Liver (tissue), 9 donors: Measurements from ENCODE around the gene FTO. TPM values are rescaled to one million over a fixed set of nuclear protein-coding genes. Genes with fewer than 3 reads are reported as not detected.
A peak's percentile ranks its signal among the peaks of the same experiment; 100 is the strongest.

Source experiments
- DNase-seq: peaks from one replicate; pipeline ENCODE4 v3.0.0-alpha.2; 2017; ENCODE audit warnings: low spot score
- H3K27ac ChIP-seq, 2 donors: one replicate each; pipeline ENCODE4 v1.7.0; 2013; ENCODE audit warnings: inconsistent platforms in 2 of 2, low read length in 2 of 2, control low read depth in 1 of 2, low read depth in 1 of 2, mild to moderate bottlenecking in 1 of 2
- H3K27me3 ChIP-seq, 4 donors: one replicate each; pipeline versions ENCODE4 v1.6.1 to v1.7.0; 2013; ENCODE audit warnings: low read length in 3 of 4, inconsistent platforms in 1 of 4, mild to moderate bottlenecking in 1 of 4, moderate library complexity in 1 of 4; ENCODE audit not compliant: control insufficient read depth in 4 of 4, insufficient read depth in 4 of 4
- H3K36me3 ChIP-seq, 4 donors: one replicate each; pipeline versions ENCODE4 v1.6.1 to v1.7.0; 2013; ENCODE audit warnings: low read length in 3 of 4, mild to moderate bottlenecking in 3 of 4, low read depth in 1 of 4, moderate library complexity in 1 of 4; ENCODE audit not compliant: control insufficient read depth in 4 of 4, insufficient read depth in 3 of 4
- H3K4me1 ChIP-seq, 4 donors: one replicate each; pipeline versions ENCODE4 v1.6.1 to v1.7.0; 2013; ENCODE audit warnings: low read length in 3 of 4, mild to moderate bottlenecking in 3 of 4, moderate library complexity in 1 of 4; ENCODE audit not compliant: control insufficient read depth in 4 of 4, insufficient read depth in 4 of 4
- H3K4me3 ChIP-seq, 3 donors: one replicate each; pipeline versions ENCODE4 v1.6.1 to v1.7.0; 2013; ENCODE audit warnings: low read length in 3 of 3, control low read depth in 1 of 3, low read depth in 1 of 3, mild to moderate bottlenecking in 1 of 3
- H3K9ac ChIP-seq, 2 donors: one replicate each; pipeline ENCODE4 v1.7.0; 2013; ENCODE audit warnings: low read length in 2 of 2, mild to moderate bottlenecking in 2 of 2, moderate library complexity in 2 of 2, control low read depth in 1 of 2, low read depth in 1 of 2
- H3K9me3 ChIP-seq, 4 donors: one replicate each; pipeline versions ENCODE4 v1.6.1 to v1.7.0; 2013; ENCODE audit warnings: low read length in 3 of 4; ENCODE audit not compliant: control insufficient read depth in 4 of 4
- CTCF ChIP-seq: fragments of 150-350 bp; IDR thresholded peaks from 2 replicates; pipeline ENCODE4 v1.5.1; 2017; ENCODE audit warnings: improper control_type of control experiment, low read depth, low read length; ENCODE audit not compliant: missing input control
- FOXA1 ChIP-seq: IDR thresholded peaks from 2 replicates; pipeline ENCODE4 v1.6.1; 2016; ENCODE audit warnings: antibody characterized with exemption
- FOXA2 ChIP-seq: IDR thresholded peaks from 2 replicates; pipeline ENCODE4 v1.6.1; 2016; ENCODE audit warnings: antibody characterized with exemption
- HNF4A ChIP-seq, 2 donors: conservative IDR thresholded peaks; 2 replicates each; pipeline ENCODE4 v1.6.1; 2016; ENCODE audit warnings: antibody characterized with exemption in 2 of 2, mild to moderate bottlenecking in 2 of 2
- HNF4G ChIP-seq: IDR thresholded peaks from 2 replicates; pipeline ENCODE4 v1.6.1; 2016; ENCODE audit warnings: antibody characterized with exemption
- JUND ChIP-seq, 2 donors: IDR thresholded peaks; 2 replicates each; pipeline ENCODE4 v1.6.1; 2016; ENCODE audit warnings: antibody characterized with exemption in 2 of 2
- MAX ChIP-seq: IDR thresholded peaks from 2 replicates; pipeline ENCODE4 v1.6.1; 2016; ENCODE audit warnings: antibody characterized with exemption
- NR2F2 ChIP-seq: IDR thresholded peaks from 2 replicates; pipeline ENCODE4 v1.6.1; 2016; ENCODE audit warnings: antibody characterized with exemption
- RAD21 ChIP-seq, 2 donors: IDR thresholded peaks; 2 replicates each; pipeline ENCODE4 v1.6.1; 2016; ENCODE audit warnings: antibody characterized with exemption in 2 of 2, mild to moderate bottlenecking in 2 of 2
- REST ChIP-seq: IDR thresholded peaks from 2 replicates; pipeline ENCODE4 v1.6.1; 2016; ENCODE audit warnings: antibody characterized with exemption, mild to moderate bottlenecking
- RXRA ChIP-seq, 2 donors: IDR thresholded peaks; 2 replicates each; pipeline ENCODE4 v1.6.1; 2017 to 2018; ENCODE audit warnings: antibody characterized with exemption in 2 of 2, mild to moderate bottlenecking in 1 of 2
- YY1 ChIP-seq: IDR thresholded peaks from 2 replicates; pipeline ENCODE4 v1.6.1; 2016; ENCODE audit warnings: antibody characterized with exemption, mild to moderate bottlenecking
- ZBTB33 ChIP-seq: IDR thresholded peaks from 2 replicates; pipeline ENCODE4 v1.6.1; 2016; ENCODE audit warnings: antibody characterized with exemption
- WGBS: extraction: QIAGEN DNeasy Blood & Tissue Kit; methylation state at CpG from one replicate; pipeline ENCODE4 v1.1.7; 2013; 5-methylcytosine and 5-hydroxymethylcytosine counted together
- polyA plus RNA-seq, 2 donors: library from polyadenylated mRNA; stranded (reverse) in 1 of 2; unstranded in 1 of 2; fragments of 200-250 nt in 1 of 2; fragments of >200 nt in 1 of 2; fragmentation: Nextera tagmentation in 1 of 2; extraction: Ambion mirVana in 1 of 2; gene quantifications; one replicate each; pipeline versions ENCODE4 v1.2.1 to v1.2.3, GENCODE V29; 2013 to 2015
- total RNA-seq, 2 donors: library from RNA; depleted of rRNA; stranded (reverse); fragments of >200 nt; gene quantifications; one replicate each; pipeline ENCODE4 v1.2.3, GENCODE V29; 2014
- donor health status: healthy.
- donor health status: healthy.
- donor health status: healthy.
- donor health status: healthy.
- donor health status: healthy.

The FTO gene
- total and polyA plus RNA-seq, 4 donors = 12.0 to 54.2 (median 24.6) TPM

- Histone ChIP-seq H3K9ac (no peak overlapping the region), H3K4me1 (no peaks in the 10 kb centered on the region), H3K27me3 (no peaks in the 10 kb centered on the region), H3K4me3 (no peak overlapping the region), H3K9me3 (no peaks in the 10 kb centered on the region), H3K27ac (no peak overlapping the region), H3K36me3 (peaks cover 0 to 10% (median 3%) of the 10 kb centered on the region in 4 donors)
- WGBS = 94% methylated on average over 8 of the region's 8 CpGs
- TF ChIP-seq REST = no peak
- no peak for TF ChIP-seq RXRA (IDR thresholded peaks at IDR 0.05)
- no peak for TF ChIP-seq HNF4A (conservative IDR thresholded peaks at IDR 0.05)
- DNase-seq = no peak
Observed at GRCh38 chr16:53809088-53809932, 105.4 kb downstream of the FTO start.

- H3K9me3 ChIP-seq = no peaks in the 10 kb centered on the region
- peaks cover 0 to 18% (median 3%) of the 10 kb centered on the region in 4 donors for H3K36me3 ChIP-seq
- TF ChIP-seq NR2F2 (peak; percentile 32), JUND (IDR thresholded peaks at IDR 0.05) (no peak)
- no peak overlapping the region for H3K9ac ChIP-seq
- H3K4me1 ChIP-seq = no peaks in the 10 kb centered on the region
- H3K27ac ChIP-seq = no peak overlapping the region
- no peak for DNase-seq
- no peak overlapping the region for H3K4me3 ChIP-seq
- no peaks in the 10 kb centered on the region for H3K27me3 ChIP-seq
- WGBS = 83% methylated on average over 2 of the region's 2 CpGs
Observed at GRCh38 chr16:53812914-53813313, 109.0 kb downstream of the FTO start.

- H3K4me3 ChIP-seq = no peak overlapping the region
- H3K9me3 ChIP-seq = no peaks in the 10 kb centered on the region
- H3K4me1 ChIP-seq = no peaks in the 10 kb centered on the region
- no peak overlapping the region for H3K9ac ChIP-seq
- no peak for DNase-seq
- TF ChIP-seq FOXA2 (no peak), NR2F2 (no peak), FOXA1 (no peak), RXRA (IDR thresholded peaks at IDR 0.05) (no peak), YY1 (no peak), JUND (IDR thresholded peaks at IDR 0.05) (no peak), CTCF (no peak), HNF4G (no peak), RAD21 (IDR thresholded peaks at IDR 0.05) (no peak), ZBTB33 (no peak), REST (no peak), MAX (no peak)
- H3K27ac ChIP-seq = no peak overlapping the region
- 96% methylated on average over 7 of the region's 7 CpGs for WGBS
- H3K36me3 ChIP-seq = peaks cover 0 to 18% (median 3%) of the 10 kb centered on the region in 4 donors
- no peaks in the 10 kb centered on the region for H3K27me3 ChIP-seq
Observed at GRCh38 chr16:53814801-53815200, 110.8 kb downstream of the FTO start.
